Stimulated activated CD4-positive, alpha-beta T cell treated with anti-CD3 and anti-CD28 coated beads, TNF-alpha, amount 100 ng/mL, for 48 hours (primary cell): Measurements from ENCODE around the gene EFR3B.

Source experiments
- DNase-seq, 3 donors: peaks; one replicate each; pipeline ENCODE4 v3.0.0-alpha.2; 2020; ENCODE audit warnings: low read depth in 3 of 3

EFR3B gene

GRCh38 chr2:25035537-25036220 lies 6.2 kb upstream of the EFR3B start:
- no peak for DNase-seq

- DNase-seq = no peak
Observed at GRCh38 chr2:25036221-25036559, 5.7 kb upstream of the EFR3B start.

GRCh38 chr2:25039126-25039525 lies 2.8 kb upstream of the EFR3B start:
- no peak for DNase-seq

- no peak for DNase-seq
Observed at GRCh38 chr2:25041307-25041927, 459 bp upstream of the EFR3B start.

- DNase-seq = no peak
Observed at GRCh38 chr2:25042321-25043240, 705 bp downstream of the EFR3B start.

- DNase-seq = peak; percentile 34 to 62 (median 46)
Observed at GRCh38 chr2:25043241-25043867, 1.5 kb downstream of the EFR3B start.

- no peak for DNase-seq
Observed at GRCh38 chr2:25044011-25044410, 2.1 kb downstream of the EFR3B start.

GRCh38 chr2:25044990-25045389 lies 3.1 kb downstream of the EFR3B start:
- no peak for DNase-seq

- no peak for DNase-seq
Observed at GRCh38 chr2:25049422-25049821, 7.5 kb downstream of the EFR3B start.

- no peak for DNase-seq
Observed at GRCh38 chr2:25050128-25050527, 8.3 kb downstream of the EFR3B start.

- no peak for DNase-seq
Observed at GRCh38 chr2:25053041-25053440, 11.2 kb downstream of the EFR3B start.

GRCh38 chr2:25054720-25055119 lies 12.8 kb downstream of the EFR3B start:
- DNase-seq = no peak

GRCh38 chr2:25055376-25055920 lies 13.6 kb downstream of the EFR3B start:
- DNase-seq = no peak

- DNase-seq = no peak
Observed at GRCh38 chr2:25056098-25056821, 14.4 kb downstream of the EFR3B start.

GRCh38 chr2:25062511-25062917 lies 20.6 kb downstream of the EFR3B start:
- no peak for DNase-seq

GRCh38 chr2:25063876-25064660 lies 22.2 kb downstream of the EFR3B start:
- DNase-seq = no peak

- no peak for DNase-seq
Observed at GRCh38 chr2:25065768-25066167, 23.9 kb downstream of the EFR3B start.

- DNase-seq = no peak
Observed at GRCh38 chr2:25066455-25066854, 24.6 kb downstream of the EFR3B start.

- no peak for DNase-seq
Observed at GRCh38 chr2:25068217-25068616, 26.3 kb downstream of the EFR3B start.

- DNase-seq = no peak
Observed at GRCh38 chr2:25071966-25072365, 30.1 kb downstream of the EFR3B start.
